HepG2 (cell line): ENCODE data around the gene ZFYVE28. TPM values are rescaled to one million over a fixed set of nuclear protein-coding genes. Genes with fewer than 3 reads are reported as not detected.

Experiments used
- ATAC-seq: fragments of 200-7000 bp; cut with Tn5 transposase; 3 replicates; pipeline ENCODE4 v1.9.1; 2020; ENCODE audit warnings: mild to moderate bottlenecking, moderate library complexity
- BruUV-seq: library from RNA; stranded (reverse); fragments of 400-500 nt; replicated peaks from 2 replicates; lab custom pipeline; 2021; lab: Mats Ljungman, UMichigan
- CTCF ChIA-PET: fragments of 300-600 bp; formaldehyde crosslinking; extraction: SDS; loops from one replicate; lab custom pipeline; 2021; ENCODE audit warnings: low total read pairs, inconsistent platforms, low intra/inter-chr PET ratio; lab: Yijun Ruan, JAX
- POLR2A ChIA-PET: fragments of 350-600 bp; sonication (Branson Sonifier 250); formaldehyde crosslinking; loops from one replicate; lab custom pipeline; 2020; ENCODE audit warnings: antibody characterized with exemption, inconsistent platforms; lab: Yijun Ruan, JAX
- DNase-seq: peaks from one replicate; pipeline ENCODE4 v3.0.0-alpha.2; 2015; ENCODE audit warnings: low spot score
- FAIRE-seq: peaks from 3 replicates; lab custom pipeline; 2011; peaks lifted over from hg19 to GRCh38; lab: Jason Lieb, UNC
- H2AFZ ChIP-seq: one replicate; pipeline ENCODE4 v1.6.1; 2011; ENCODE audit warnings: low read length, inconsistent platforms
- H3K27ac ChIP-seq: fragments of 300-600 bp; 3 replicates; pipeline ENCODE4 v1.8.0; 2011; ENCODE audit warnings: mixed run types, mild to moderate bottlenecking, mixed read lengths, low read length, inconsistent platforms; ENCODE audit not compliant: insufficient read depth; ENCODE audit errors: extremely low read length
- H3K27me3 ChIP-seq, 2 experiments: fragments of 200-600 bp in 1 of 2; 2 replicates in 1 of 2; 3 replicates in 1 of 2; pipeline versions ENCODE4 v1.6.0 to v1.8.0; 2011; ENCODE audit warnings: low read length in 2 of 2, mild to moderate bottlenecking in 2 of 2, moderate library complexity in 2 of 2, inconsistent platforms in 1 of 2; ENCODE audit not compliant: insufficient read depth in 2 of 2, control insufficient read depth in 1 of 2
- H3K36me3 ChIP-seq, 2 experiments: fragments of 200-600 bp in 1 of 2; replicated peaks in 1 of 2; 2 replicates in 1 of 2; 3 replicates in 1 of 2; pipeline versions ENCODE4 v1.5.1 to v1.8.0; 2011; ENCODE audit warnings: low read length in 2 of 2, inconsistent platforms in 1 of 2; ENCODE audit not compliant: insufficient read depth in 2 of 2, control insufficient read depth in 1 of 2
- H3K4me1 ChIP-seq: 2 replicates; pipeline ENCODE4 v1.5.1; 2012; ENCODE audit warnings: low read length, inconsistent platforms; ENCODE audit not compliant: insufficient read depth
- H3K4me2 ChIP-seq: 2 replicates; pipeline ENCODE4 v1.6.0; 2011; ENCODE audit warnings: low read depth, low read length, inconsistent platforms
- H3K4me3 ChIP-seq, 3 experiments: fragments of 200-600 bp in 1 of 3; sonication (generic), shearing (Covaris generic) in 1 of 3; replicated peaks in 1 of 3; 2 replicates each; pipeline ENCODE4 v1.5.1; 2011 to 2016; ENCODE audit warnings: low read length in 3 of 3, inconsistent platforms in 2 of 3, low read depth in 2 of 3, mild to moderate bottlenecking in 2 of 3, control low read depth in 1 of 3, mixed read lengths in 1 of 3; ENCODE audit not compliant: insufficient read depth in 1 of 3
- H3K79me2 ChIP-seq: one replicate; pipeline ENCODE4 v1.6.1; 2011; ENCODE audit warnings: low read length, inconsistent platforms; ENCODE audit not compliant: insufficient read depth
- H3K9ac ChIP-seq: 2 replicates; pipeline ENCODE4 v1.6.0; 2011; ENCODE audit warnings: mild to moderate bottlenecking, low read depth, low read length, inconsistent platforms; ENCODE audit not compliant: insufficient read depth
- H3K9me3 ChIP-seq: 2 replicates; pipeline ENCODE4 v1.5.1; 2012; ENCODE audit warnings: mild to moderate bottlenecking, low read length
- H4K20me1 ChIP-seq: 2 replicates; pipeline ENCODE4 v1.6.0; 2011; ENCODE audit warnings: inconsistent platforms, mild to moderate bottlenecking, low read length, moderate library complexity; ENCODE audit not compliant: insufficient read depth
- WGBS: methylation state at CpG from one replicate; pipeline ENCODE4 v1.1.6; 2017; ENCODE audit warnings: low lambda C conversion rate; 5-methylcytosine and 5-hydroxymethylcytosine counted together
- in situ Hi-C: cut with HindIII; loops from 2 replicates; pipeline ENCODE4 v1.10.0; 2017; ENCODE audit warnings: low pct_unique_long_range_greater_than_20kb; ENCODE audit not compliant: extremely low pct_ligation_motif_present
- intact Hi-C: fragments of 100-400 bp; cut with micrococcal nuclease; formaldehyde crosslinking; loops from one replicate; pipeline ENCODE4 v1.10.0; 2022; ENCODE audit not compliant: unreplicated experiment
- polyA plus RNA-seq, 8 experiments: library from polyadenylated mRNA; depleted of rRNA in 3 of 8; stranded (reverse) in 7 of 8; unstranded in 1 of 8; fragments of >200 nt; fragmentation: Illumina TruSeq in 4 of 8; extraction: Trizol in 4 of 8; gene quantifications; 2 replicates each; pipeline versions ENCODE4 v1.2.1 to v1.2.3, GENCODE V29; 2011 to 2016; ENCODE audit warnings: low read depth in 4 of 8, missing spikeins in 1 of 8, mixed read lengths in 1 of 8; ENCODE audit not compliant: insufficient read depth in 1 of 8
- total RNA-seq, 5 experiments: library from RNA; depleted of rRNA; stranded (reverse); fragments of >200 nt; fragmentation: Illumina TruSeq; extraction: Trizol; gene quantifications; 2 replicates each; pipeline ENCODE4 v1.2.3, GENCODE V29; 2016; ENCODE audit warnings: low read depth in 1 of 5
- TF ChIP-seq, protein P1 (sequence below): IDR thresholded peaks from 2 replicates; pipeline ENCODE4 v1.6.1; 2012; ENCODE audit warnings: low read depth, low read length, improper control_type of control experiment
- TF ChIP-seq, protein P2 (sequence below): sonication (generic); formaldehyde crosslinking; IDR thresholded peaks from 2 replicates; pipeline ENCODE4 v1.4.0; 2020; ENCODE audit warnings: mild to moderate bottlenecking, missing genetic modification reagents

The ZFYVE28 gene
- total and polyA plus RNA-seq, 2 of the 13 experiments (the other 11 are each of a cell fraction or from before 2014, with no cell fraction given): 0.12 to 0.22 TPM

DNA sequence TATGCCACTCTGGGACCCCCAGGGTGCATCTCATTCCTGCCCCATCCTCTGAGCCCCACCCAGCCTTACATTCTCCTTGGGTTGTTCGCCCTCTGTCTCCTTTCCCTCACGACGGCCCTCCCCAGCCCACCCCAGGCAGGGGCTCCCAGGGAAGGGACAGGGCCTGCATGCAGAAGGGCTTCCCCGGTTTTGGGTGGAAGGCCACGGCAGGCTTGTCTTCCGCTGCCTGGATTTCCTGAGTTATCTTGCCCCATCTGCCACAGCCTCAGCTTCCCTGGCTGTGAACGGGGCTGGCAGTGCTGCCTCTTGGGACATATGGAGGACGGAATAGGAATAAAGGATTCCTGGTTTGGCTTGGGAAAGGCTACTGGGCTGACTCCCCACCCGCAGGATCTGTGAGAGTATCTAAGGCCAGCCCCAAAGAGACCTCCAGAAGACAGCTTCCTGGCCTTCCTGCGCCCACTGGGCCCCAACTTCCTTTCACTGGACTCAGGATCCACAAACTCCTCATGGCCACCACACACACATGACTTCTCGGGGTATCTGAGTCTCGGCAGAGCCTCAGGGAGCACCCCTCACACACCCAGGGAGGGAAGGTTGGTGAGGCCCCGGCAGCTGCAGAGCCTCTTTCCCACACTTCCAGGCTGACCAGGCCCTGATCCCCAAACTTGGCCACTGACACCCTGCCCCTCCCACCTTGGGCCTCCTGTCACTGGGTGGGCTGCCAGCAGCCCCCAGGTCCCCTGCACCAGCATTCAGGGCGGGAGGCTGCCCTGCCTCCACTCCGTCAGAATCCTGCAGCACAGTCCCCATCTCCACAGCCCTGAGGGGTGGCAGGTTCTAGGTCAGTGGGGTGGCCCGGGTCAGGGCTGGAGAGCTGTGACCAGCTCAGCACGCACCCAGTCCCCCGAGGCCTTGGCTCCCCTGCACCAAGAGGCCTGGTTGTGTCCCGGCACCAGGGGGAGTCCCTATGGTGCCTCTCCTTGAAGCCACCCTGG is 153.0 kb downstream of the ZFYVE28 start:
- H4K20me1 ChIP-seq: no peaks in the 10 kb centered on the region
- H3K9ac ChIP-seq: no peak overlapping the region
- ChIA-PET CTCF (no interaction called here), POLR2A (no interaction called here)
- no peaks in the 10 kb centered on the region for H3K9me3 ChIP-seq
- in situ Hi-C loops (no loop called here), intact Hi-C loops (no loop called here)
- no peak overlapping the region for H3K4me2 ChIP-seq
- H2AFZ ChIP-seq: no peak overlapping the region
- 29% methylated on average over 7 of the region's 19 CpGs for WGBS
- BruUV-seq: no TSS peak
- H3K36me3 ChIP-seq: no peaks in the 10 kb centered on the region
- DNase-seq (no peak), ATAC-seq (no peak)
- H3K4me1 ChIP-seq: peaks cover 18% of the 10 kb centered on the region
- no peak overlapping the region for H3K27ac ChIP-seq
- no peak overlapping the region for H3K4me3 ChIP-seq
- TF ChIP-seq, protein P1, sequence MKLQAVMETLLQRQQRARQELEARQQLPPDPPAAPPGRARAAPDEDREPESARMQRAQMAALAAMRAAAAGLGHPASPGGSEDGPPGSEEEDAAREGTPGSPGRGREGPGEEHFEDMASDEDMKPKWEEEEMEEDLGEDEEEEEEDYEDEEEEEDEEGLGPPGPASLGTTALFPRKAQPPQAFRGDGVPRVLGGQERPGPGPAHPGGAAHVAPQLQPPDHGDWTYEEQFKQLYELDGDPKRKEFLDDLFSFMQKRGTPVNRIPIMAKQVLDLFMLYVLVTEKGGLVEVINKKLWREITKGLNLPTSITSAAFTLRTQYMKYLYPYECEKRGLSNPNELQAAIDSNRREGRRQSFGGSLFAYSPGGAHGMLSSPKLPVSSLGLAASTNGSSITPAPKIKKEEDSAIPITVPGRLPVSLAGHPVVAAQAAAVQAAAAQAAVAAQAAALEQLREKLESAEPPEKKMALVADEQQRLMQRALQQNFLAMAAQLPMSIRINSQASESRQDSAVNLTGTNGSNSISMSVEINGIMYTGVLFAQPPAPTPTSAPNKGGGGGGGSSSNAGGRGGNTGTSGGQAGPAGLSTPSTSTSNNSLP: no peak
- TF ChIP-seq, protein P2, sequence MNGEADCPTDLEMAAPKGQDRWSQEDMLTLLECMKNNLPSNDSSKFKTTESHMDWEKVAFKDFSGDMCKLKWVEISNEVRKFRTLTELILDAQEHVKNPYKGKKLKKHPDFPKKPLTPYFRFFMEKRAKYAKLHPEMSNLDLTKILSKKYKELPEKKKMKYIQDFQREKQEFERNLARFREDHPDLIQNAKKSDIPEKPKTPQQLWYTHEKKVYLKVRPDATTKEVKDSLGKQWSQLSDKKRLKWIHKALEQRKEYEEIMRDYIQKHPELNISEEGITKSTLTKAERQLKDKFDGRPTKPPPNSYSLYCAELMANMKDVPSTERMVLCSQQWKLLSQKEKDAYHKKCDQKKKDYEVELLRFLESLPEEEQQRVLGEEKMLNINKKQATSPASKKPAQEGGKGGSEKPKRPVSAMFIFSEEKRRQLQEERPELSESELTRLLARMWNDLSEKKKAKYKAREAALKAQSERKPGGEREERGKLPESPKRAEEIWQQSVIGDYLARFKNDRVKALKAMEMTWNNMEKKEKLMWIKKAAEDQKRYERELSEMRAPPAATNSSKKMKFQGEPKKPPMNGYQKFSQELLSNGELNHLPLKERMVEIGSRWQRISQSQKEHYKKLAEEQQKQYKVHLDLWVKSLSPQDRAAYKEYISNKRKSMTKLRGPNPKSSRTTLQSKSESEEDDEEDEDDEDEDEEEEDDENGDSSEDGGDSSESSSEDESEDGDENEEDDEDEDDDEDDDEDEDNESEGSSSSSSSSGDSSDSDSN (CRISPR knock-in tag): 0 out of 2 replicates have a peak, but pooled peaks have one; percentile 23
- TF ChIP-seq, all 625 proteins: peak for 1
- Histone ChIP-seq H3K79me2 (peaks cover 6% of the 10 kb centered on the region), H3K27me3 (peaks cover 17 to 58% of the 10 kb centered on the region in 2 experiments; a peak in 4 of 5 replicates)
- FAIRE-seq: no peak
